Activated B cell treated with CpG ODN at 0.5 μM for 24 hours (primary cell): ENCODE data around the gene RFT1. TPM values are rescaled to one million over a fixed set of nuclear protein-coding genes. Genes with fewer than 3 reads are reported as not detected.

Experiments
- ATAC-seq: fragments of 200-7000 bp; cut with Tn5 transposase; one replicate; pipeline ENCODE4 v1.10.0; 2021; ENCODE audit warnings: low read depth, mild to moderate bottlenecking, moderate library complexity
- CTCF ChIA-PET: fragments of 350-600 bp; sonication (Branson Sonifier 250); formaldehyde crosslinking; loops from one replicate; lab custom pipeline; 2021; ENCODE audit warnings: antibody characterized with exemption; lab: Charles Lee
- POLR2A ChIA-PET: fragments of 350-600 bp; sonication (Branson Sonifier 250); formaldehyde crosslinking; loops from one replicate; lab custom pipeline; 2021; ENCODE audit warnings: antibody characterized with exemption; lab: Charles Lee
- DNase-seq: peaks from one replicate; pipeline ENCODE4 v3.0.0; 2022
- H3K27ac Mint-ChIP-seq: one replicate; pipeline ENCODE4 v1.8.0; 2020; ENCODE audit warnings: mixed read lengths
- H3K27me3 Mint-ChIP-seq: one replicate; pipeline ENCODE4 v1.8.0; 2021; ENCODE audit warnings: mixed read lengths
- H3K36me3 Mint-ChIP-seq: one replicate; pipeline ENCODE4 v1.8.0; 2021; ENCODE audit warnings: low read depth, mixed read lengths
- H3K4me1 Mint-ChIP-seq: one replicate; pipeline ENCODE4 v1.8.0; 2021; ENCODE audit warnings: mixed read lengths
- H3K4me3 Mint-ChIP-seq: one replicate; pipeline ENCODE4 v1.8.0; 2020; ENCODE audit warnings: mild to moderate bottlenecking, mixed read lengths
- H3K9me3 Mint-ChIP-seq: one replicate; pipeline ENCODE4 v1.8.0; 2020; ENCODE audit warnings: mixed read lengths
- intact Hi-C: fragments of 100-400 bp; cut with micrococcal nuclease; formaldehyde crosslinking; loops from one replicate; pipeline ENCODE4 v1.15.1; 2024
- total RNA-seq: library from RNA; stranded (reverse); gene quantifications from 2 replicates; pipeline ENCODE4 v1.2.3, GENCODE V29; 2022
- TF ChIP-seq, protein P1 (sequence below): fragments of 200-600 bp; IDR thresholded peaks from one replicate; pipeline ENCODE4 v1.8.0; 2022; ENCODE audit warnings: antibody characterized with exemption, mild to moderate bottlenecking

The RFT1 gene
- total RNA-seq, 1 donor from 2014 or later: 23.6 TPM

DNA sequence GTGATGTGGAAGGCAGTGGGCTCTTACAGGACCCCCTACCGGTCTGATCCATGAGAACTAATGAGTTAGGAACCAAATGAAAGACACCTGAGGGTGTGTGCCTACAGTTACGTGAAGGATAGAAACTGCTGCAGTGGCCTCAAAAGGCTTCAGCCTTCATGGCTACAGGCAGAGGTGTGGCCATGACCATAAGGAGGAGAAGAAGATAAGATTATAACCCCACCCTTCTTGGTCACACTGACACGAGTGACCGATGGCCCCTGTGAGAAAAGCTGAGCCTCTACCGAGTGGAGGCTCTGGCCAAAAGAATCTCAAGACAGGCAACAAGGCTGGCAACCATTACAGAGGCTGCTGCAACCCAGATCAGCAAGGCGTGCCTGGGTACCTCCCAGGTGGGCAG is 6.3 kb downstream of the RFT1 start:
- intact Hi-C loops: no loop called here
- peaks cover 72% of the 10 kb centered on the region for H3K36me3 Mint-ChIP-seq
- H3K27me3 Mint-ChIP-seq: no peaks in the 10 kb centered on the region
- ChIA-PET POLR2A (no interaction called here), CTCF (no interaction called here)
- no peak for DNase-seq
- H3K4me1 Mint-ChIP-seq: peaks cover 8% of the 10 kb centered on the region
- no peak overlapping the region for H3K4me3 Mint-ChIP-seq
- ATAC-seq: no peak
- H3K27ac Mint-ChIP-seq: no peak overlapping the region
- TF ChIP-seq, protein P1, sequence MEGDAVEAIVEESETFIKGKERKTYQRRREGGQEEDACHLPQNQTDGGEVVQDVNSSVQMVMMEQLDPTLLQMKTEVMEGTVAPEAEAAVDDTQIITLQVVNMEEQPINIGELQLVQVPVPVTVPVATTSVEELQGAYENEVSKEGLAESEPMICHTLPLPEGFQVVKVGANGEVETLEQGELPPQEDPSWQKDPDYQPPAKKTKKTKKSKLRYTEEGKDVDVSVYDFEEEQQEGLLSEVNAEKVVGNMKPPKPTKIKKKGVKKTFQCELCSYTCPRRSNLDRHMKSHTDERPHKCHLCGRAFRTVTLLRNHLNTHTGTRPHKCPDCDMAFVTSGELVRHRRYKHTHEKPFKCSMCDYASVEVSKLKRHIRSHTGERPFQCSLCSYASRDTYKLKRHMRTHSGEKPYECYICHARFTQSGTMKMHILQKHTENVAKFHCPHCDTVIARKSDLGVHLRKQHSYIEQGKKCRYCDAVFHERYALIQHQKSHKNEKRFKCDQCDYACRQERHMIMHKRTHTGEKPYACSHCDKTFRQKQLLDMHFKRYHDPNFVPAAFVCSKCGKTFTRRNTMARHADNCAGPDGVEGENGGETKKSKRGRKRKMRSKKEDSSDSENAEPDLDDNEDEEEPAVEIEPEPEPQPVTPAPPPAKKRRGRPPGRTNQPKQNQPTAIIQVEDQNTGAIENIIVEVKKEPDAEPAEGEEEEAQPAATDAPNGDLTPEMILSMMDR: no peak
- H3K9me3 Mint-ChIP-seq: no peaks in the 10 kb centered on the region

DNA sequence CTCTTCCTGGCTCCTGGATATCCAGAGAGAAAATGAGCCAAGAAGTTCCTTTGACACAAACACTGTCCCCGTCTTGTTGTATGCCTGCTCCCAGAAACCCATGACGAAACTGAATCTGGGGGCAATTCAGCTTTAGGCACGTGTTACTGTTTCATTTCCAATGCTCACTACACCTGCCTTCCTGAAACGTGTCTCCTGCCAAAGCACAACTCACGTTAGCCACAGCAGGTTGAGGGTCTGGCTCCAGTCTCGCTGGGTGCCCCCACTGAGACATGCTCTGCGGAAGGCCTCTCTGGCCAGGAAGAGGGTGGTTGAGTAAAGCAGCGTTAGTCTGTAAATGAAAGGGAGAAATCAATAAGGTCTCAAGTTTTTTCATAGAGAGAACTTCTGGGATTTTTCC is 6.7 kb downstream of the RFT1 start:
- DNase-seq: no peak
- Mint-ChIP-seq H3K4me3 (no peak overlapping the region), H3K36me3 (peaks cover 75% of the 10 kb centered on the region), H3K9me3 (no peaks in the 10 kb centered on the region), H3K27me3 (no peaks in the 10 kb centered on the region), H3K27ac (no peak overlapping the region), H3K4me1 (peaks cover 3% of the 10 kb centered on the region)
- intact Hi-C loops: no loop called here
- TF ChIP-seq, protein P1: no peak
- POLR2A ChIA-PET: no interaction called here
- CTCF ChIA-PET: interaction anchor here (2.0 kb wide), 1 partner anchor 11 kb away, joined by 5 read pairs; no protein-coding TSS in a partner anchor
- no peak for ATAC-seq

DNA sequence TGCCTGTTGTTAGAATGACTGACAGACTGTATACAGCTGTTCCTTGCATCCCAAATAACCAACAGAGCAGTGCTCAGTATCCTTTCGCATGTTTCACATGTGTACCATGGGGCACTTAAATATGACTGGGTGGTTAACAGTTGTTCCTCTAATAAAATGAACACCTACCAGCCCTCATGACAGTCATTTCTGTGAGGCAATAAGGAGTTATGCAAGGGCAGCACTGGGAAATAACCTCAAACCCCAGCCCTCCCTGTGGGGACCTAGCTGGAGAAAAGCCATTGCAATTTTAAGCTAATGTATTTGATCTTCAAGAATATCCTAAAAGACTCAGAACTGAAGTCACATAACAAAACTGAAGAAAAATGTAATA is 7.3 kb downstream of the RFT1 start:
- no peaks in the 10 kb centered on the region for H3K4me1 Mint-ChIP-seq
- no peak overlapping the region for H3K27ac Mint-ChIP-seq
- POLR2A ChIA-PET: no interaction called here
- H3K27me3 Mint-ChIP-seq: no peaks in the 10 kb centered on the region
- H3K9me3 Mint-ChIP-seq: no peaks in the 10 kb centered on the region
- H3K36me3 Mint-ChIP-seq: peaks cover 81% of the 10 kb centered on the region
- DNase-seq (no peak), ATAC-seq (no peak)
- no peak overlapping the region for H3K4me3 Mint-ChIP-seq
- intact Hi-C loops: no loop called here
- TF ChIP-seq, protein P1: no peak
- CTCF ChIA-PET: interaction anchor here (1.0 to 2.0 kb wide), 2 partner anchors 9 to 11 kb away, joined by 5 to 6 read pairs; no protein-coding TSS in a partner anchor

DNA sequence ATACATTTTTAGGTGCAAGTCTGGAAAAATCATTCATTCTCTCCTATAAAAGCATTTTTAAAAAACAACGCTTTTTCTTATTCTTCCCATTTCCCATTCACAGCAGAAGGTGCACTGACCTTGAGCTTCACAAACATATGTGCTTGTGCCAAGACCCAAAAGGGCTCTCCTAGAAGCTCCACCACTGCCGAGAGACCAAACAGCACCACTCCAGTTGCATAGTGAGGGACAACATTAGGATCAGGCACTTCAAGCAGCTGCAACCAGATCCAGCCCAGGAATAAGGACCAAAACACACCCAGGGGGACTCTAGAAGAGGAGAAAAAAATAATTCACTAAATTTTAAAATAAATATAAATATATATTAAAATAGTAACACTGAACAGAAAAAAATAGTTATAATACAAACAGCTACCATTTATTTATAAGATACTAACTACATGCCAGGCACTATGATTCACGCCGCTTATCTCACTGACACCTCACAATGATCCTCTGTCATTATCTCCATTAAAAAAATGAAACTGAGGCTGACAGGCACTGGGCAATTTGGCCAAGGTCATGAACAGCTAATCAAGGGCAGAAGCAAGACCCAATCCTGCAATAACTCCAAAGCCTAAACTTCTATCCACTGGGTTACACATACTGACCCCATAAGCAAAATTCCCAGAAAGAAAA is 7.8 kb downstream of the RFT1 start:
- intact Hi-C loops: no loop called here
- ChIA-PET CTCF (interaction anchor here (1.0 to 2.0 kb wide), 2 partner anchors 8 to 12 kb away, joined by 5 to 6 read pairs; no protein-coding TSS in a partner anchor), POLR2A (no interaction called here)
- H3K27me3 Mint-ChIP-seq: no peaks in the 10 kb centered on the region
- no peak overlapping the region for H3K4me3 Mint-ChIP-seq
- no peak overlapping the region for H3K27ac Mint-ChIP-seq
- ATAC-seq (no peak), DNase-seq (no peak)
- TF ChIP-seq, protein P1: no peak
- H3K4me1 Mint-ChIP-seq: no peaks in the 10 kb centered on the region
- peaks cover 86% of the 10 kb centered on the region for H3K36me3 Mint-ChIP-seq
- no peaks in the 10 kb centered on the region for H3K9me3 Mint-ChIP-seq

DNA sequence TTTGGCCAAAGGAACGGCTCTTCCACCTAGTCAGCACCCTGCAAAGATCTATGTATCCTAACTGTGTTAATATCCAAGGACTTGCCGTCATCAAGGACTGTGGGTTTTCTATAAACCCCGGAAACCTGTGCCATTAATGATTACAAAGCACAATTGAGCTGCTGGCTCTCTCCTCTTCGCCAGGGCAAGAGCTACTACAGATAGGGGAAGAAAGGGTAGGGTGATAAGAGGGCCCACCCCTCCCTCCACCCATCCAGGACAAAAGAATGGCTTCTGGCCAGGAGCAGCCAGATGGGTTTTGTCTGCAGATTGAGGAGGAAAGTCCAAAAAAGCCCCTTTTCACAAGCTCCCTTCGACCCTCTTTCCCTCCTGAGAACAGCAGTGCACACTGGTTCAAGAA is 9.9 kb downstream of the RFT1 start:
- intact Hi-C loops: no loop called here
- ChIA-PET POLR2A (no interaction called here), CTCF (interaction anchor here (1.4 kb wide), 1 partner anchor 14 kb away, joined by 4 read pairs; no protein-coding TSS in a partner anchor)
- no peaks in the 10 kb centered on the region for H3K27me3 Mint-ChIP-seq
- TF ChIP-seq, protein P1: no peak
- ATAC-seq: no peak
- no peak overlapping the region for H3K4me3 Mint-ChIP-seq
- no peak overlapping the region for H3K27ac Mint-ChIP-seq
- no peaks in the 10 kb centered on the region for H3K9me3 Mint-ChIP-seq
- H3K4me1 Mint-ChIP-seq: no peaks in the 10 kb centered on the region
- peaks cover 82% of the 10 kb centered on the region for H3K36me3 Mint-ChIP-seq
- no peak for DNase-seq
